Endothelial cell of umbilical vein (primary cell): Measurements from ENCODE around the gene TTC21A. TPM values are rescaled to one million over a fixed set of nuclear protein-coding genes. Genes with fewer than 3 reads are reported as not detected.

Experiments used
- BruUV-seq: library from RNA; stranded (reverse); fragments of 400-500 nt; replicated peaks from 2 replicates; lab custom pipeline; 2021; lab: Mats Ljungman, UMichigan
- CTCF ChIA-PET: fragments of 300-600, 350-600 bp; sonication (Branson Sonifier 250); formaldehyde crosslinking; loops from one replicate; lab custom pipeline; 2021; ENCODE audit warnings: antibody characterized with exemption, inconsistent platforms; lab: Charles Lee
- POLR2A ChIA-PET: fragments of 300-600, 350-600 bp; sonication (Branson Sonifier 250); formaldehyde crosslinking; loops from one replicate; lab custom pipeline; 2021; ENCODE audit warnings: antibody characterized with exemption, inconsistent platforms; lab: Charles Lee
- DNase-seq: peaks from one replicate; pipeline ENCODE4 v3.0.0-alpha.2; 2011; ENCODE audit warnings: low read depth, low spot score
- FAIRE-seq: peaks from 2 replicates; lab custom pipeline; 2011; peaks lifted over from hg19 to GRCh38; lab: Jason Lieb, UNC
- H2AFZ ChIP-seq: 2 replicates; pipeline ENCODE4 v1.6.0; 2012; ENCODE audit warnings: low read depth, low read length, control low read depth, inconsistent platforms
- H3K27ac ChIP-seq: 2 replicates; pipeline ENCODE4 v1.5.1; 2011; ENCODE audit warnings: low read depth, mild to moderate bottlenecking, control low read depth, low read length, moderate library complexity; ENCODE audit not compliant: insufficient read depth
- H3K27me3 ChIP-seq, 2 experiments: 2 replicates each; pipeline versions ENCODE4 v1.6.0 to v1.6.1; 2011; ENCODE audit warnings: low read length in 2 of 2, mixed read lengths in 1 of 2; ENCODE audit not compliant: control insufficient read depth in 2 of 2, insufficient read depth in 2 of 2
- H3K36me3 ChIP-seq, 2 experiments: 2 replicates in 1 of 2; 3 replicates in 1 of 2; pipeline ENCODE4 v1.5.1; 2011; ENCODE audit warnings: low read length in 2 of 2, mild to moderate bottlenecking in 1 of 2, moderate library complexity in 1 of 2; ENCODE audit not compliant: control insufficient read depth in 2 of 2, insufficient read depth in 2 of 2; ENCODE audit errors: extremely low read depth in 1 of 2
- H3K4me1 ChIP-seq: 3 replicates; pipeline ENCODE4 v1.5.1; 2011; ENCODE audit warnings: mild to moderate bottlenecking, low read length; ENCODE audit not compliant: control insufficient read depth, insufficient read depth; ENCODE audit errors: extremely low read depth
- H3K4me2 ChIP-seq: 2 replicates; pipeline ENCODE4 v1.6.1; 2011; ENCODE audit warnings: low read length, control low read depth, mixed read lengths; ENCODE audit not compliant: insufficient read depth
- H3K4me3 ChIP-seq, 3 experiments: fragments of 200-600 bp in 1 of 3; sonication (generic), shearing (Covaris generic) in 1 of 3; replicated peaks in 1 of 3; 2 replicates each; pipeline ENCODE4 v1.5.1; 2011 to 2016; ENCODE audit warnings: control low read depth in 3 of 3, low read length in 3 of 3, mild to moderate bottlenecking in 2 of 3, inconsistent platforms in 1 of 3, low read depth in 1 of 3, moderate library complexity in 1 of 3; ENCODE audit not compliant: insufficient read depth in 1 of 3
- H3K79me2 ChIP-seq: 2 replicates; pipeline ENCODE4 v1.6.0; 2012; ENCODE audit warnings: low read length, inconsistent platforms; ENCODE audit not compliant: control insufficient read depth, insufficient read depth
- H3K9ac ChIP-seq: replicated peaks from 2 replicates; pipeline ENCODE3; 2011; ENCODE audit warnings: low read length, control low read depth; ENCODE audit not compliant: insufficient read depth; ENCODE audit errors: extremely low read depth
- H3K9me1 ChIP-seq: replicated peaks from 3 replicates; pipeline ENCODE4 v1.6.0; 2011; ENCODE audit warnings: mild to moderate bottlenecking, low read length; ENCODE audit not compliant: control insufficient read depth, insufficient read depth; ENCODE audit errors: extremely low read depth
- H3K9me3 ChIP-seq: replicated peaks from 2 replicates; pipeline ENCODE4 v1.5.1; 2012; ENCODE audit warnings: low read length, inconsistent platforms; ENCODE audit not compliant: control insufficient read depth, insufficient read depth
- H4K20me1 ChIP-seq: replicated peaks from 2 replicates; pipeline ENCODE3; 2011; ENCODE audit warnings: mild to moderate bottlenecking, low read length; ENCODE audit not compliant: control insufficient read depth, insufficient read depth; ENCODE audit errors: extremely low read depth
- FOS ChIP-seq: IDR thresholded peaks from 2 replicates; pipeline ENCODE4 v1.6.1; 2011; ENCODE audit warnings: mild to moderate bottlenecking, low read length, moderate library complexity, borderline replicate concordance; ENCODE audit not compliant: insufficient read depth
- JUN ChIP-seq: IDR thresholded peaks from 2 replicates; pipeline ENCODE4 v1.6.1; 2011; ENCODE audit warnings: borderline replicate concordance, low read depth; ENCODE audit not compliant: insufficient read length, insufficient read depth
- POLR2AphosphoS5 ChIP-seq: IDR thresholded peaks from 2 replicates; pipeline ENCODE4 v1.6.1; 2012; ENCODE audit warnings: low read depth, mild to moderate bottlenecking, control low read depth, low read length, moderate library complexity; ENCODE audit not compliant: insufficient read depth
- dilution Hi-C: fragments of 300-500 bp; cut with MboI; formaldehyde crosslinking; loops from one replicate; pipeline ENCODE4 v1.15.0; 2019; ENCODE audit warnings: low sequenced_read_pairs; ENCODE audit not compliant: extremely low pct_ligation_motif_present
- intact Hi-C: fragments of 100-400 bp; cut with micrococcal nuclease; formaldehyde crosslinking; loops from one replicate; pipeline ENCODE4 v1.10.0; 2022
- polyA plus RNA-seq, 4 experiments: library from polyadenylated mRNA; depleted of rRNA in 3 of 4; stranded (reverse) in 3 of 4; unstranded in 1 of 4; fragments of >200 nt; gene quantifications; 2 replicates each; pipeline versions ENCODE4 v1.2.1 to v1.2.3, GENCODE V29; 2011 to 2012; ENCODE audit warnings: missing spikeins in 1 of 4
- total RNA-seq: library from RNA; stranded (reverse); gene quantifications from 2 replicates; pipeline ENCODE4 v1.2.3, GENCODE V29; 2021
- TF ChIP-seq, protein P1 (sequence below): IDR thresholded peaks from 2 replicates; pipeline ENCODE4 v1.6.1; 2011; ENCODE audit not compliant: insufficient read depth, insufficient read length
- TF ChIP-seq, protein P2 (sequence below), 2 donors: IDR thresholded peaks; 1 replicate in 1 of 2; 2 replicates in 1 of 2; pipeline ENCODE4 v1.5.1; 2011; ENCODE audit warnings: low read length in 2 of 2, mild to moderate bottlenecking in 2 of 2, moderate library complexity in 2 of 2, control low read depth in 1 of 2, inconsistent platforms in 1 of 2, low read depth in 1 of 2; ENCODE audit not compliant: insufficient read depth in 1 of 2; ENCODE audit errors: extremely low read depth in 1 of 2

TTC21A gene
- total and polyA plus RNA-seq, 2 donors (not counting 3 experiments of a cell fraction or from before 2014, with no cell fraction given) = 4.7 to 7.8 TPM

DNA sequence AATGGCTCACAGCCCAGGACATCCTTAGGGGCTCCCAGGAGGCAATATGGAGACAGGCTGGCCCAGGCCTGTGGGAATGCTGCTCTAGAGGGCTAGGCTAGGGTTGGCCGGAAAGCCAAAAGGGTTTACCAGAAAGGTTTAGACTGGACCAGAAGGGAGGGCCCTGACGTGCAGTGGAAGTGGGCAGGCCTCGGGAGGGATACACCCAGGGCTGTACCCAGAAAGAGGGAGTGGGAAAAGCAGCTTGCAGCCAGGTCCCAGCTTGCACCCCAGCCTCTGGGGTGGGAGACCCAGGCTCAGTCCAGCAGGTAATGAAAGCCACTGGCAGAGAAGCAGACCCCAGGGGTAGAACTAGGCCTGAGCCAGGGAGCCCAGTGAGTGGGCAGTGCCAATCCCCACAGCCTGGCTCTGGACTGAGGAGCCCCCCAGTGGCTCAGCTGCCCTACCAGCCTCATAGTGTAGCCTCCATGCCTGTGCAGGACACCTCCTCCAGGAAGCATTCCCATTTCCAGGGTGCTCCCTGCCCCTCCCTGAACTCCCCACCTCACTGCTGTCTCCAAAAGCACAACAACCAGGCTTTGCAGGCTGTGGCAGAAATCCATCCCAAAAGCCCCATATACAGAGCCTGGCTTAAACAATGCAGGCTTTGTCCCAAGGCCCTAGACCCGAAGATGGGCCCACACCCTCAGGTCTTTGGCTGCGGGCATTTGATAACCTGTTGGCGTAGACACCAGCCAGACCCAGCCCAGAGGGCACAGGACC is 3.5 kb upstream of the TTC21A start:
- ChIA-PET CTCF (interaction anchor here (1.3 to 3.0 kb wide), 2 partner anchors 62 to 184 kb away, joined by 3 to 26 read pairs; no protein-coding TSS in a partner anchor), POLR2A (no interaction called here)
- dilution Hi-C loops = no loop called here
- BruUV-seq = no TSS peak
- intact Hi-C loops = no loop called here
- Histone ChIP-seq H3K9me1 (no peaks in the 10 kb centered on the region), H3K4me1 (peaks cover 18% of the 10 kb centered on the region), H3K36me3 (peaks cover 3 to 10% of the 10 kb centered on the region in 2 experiments), H3K9me3 (no peaks in the 10 kb centered on the region), H3K4me3 (no peak overlapping the region), H3K4me2 (no peak overlapping the region), H3K27me3 (no peaks in the 10 kb centered on the region), H3K9ac (no peak overlapping the region), H3K79me2 (peaks cover 47% of the 10 kb centered on the region), H3K27ac (no peak overlapping the region), H4K20me1 (no peaks in the 10 kb centered on the region), H2AFZ (no peak overlapping the region)
- no peak for TF ChIP-seq POLR2AphosphoS5
- TF ChIP-seq FOS = no peak
- no peak for FAIRE-seq
- DNase-seq = no peak

GRCh38 chr3:39104961-39105686 is 2.4 kb upstream of the TTC21A start:
- POLR2A ChIA-PET = no interaction called here
- H3K4me1 ChIP-seq = peaks cover 18% of the 10 kb centered on the region
- H3K4me2 ChIP-seq = no peak overlapping the region
- DNase-seq (no peak), FAIRE-seq (no peak)
- H3K9me1 ChIP-seq = no peaks in the 10 kb centered on the region
- no peaks in the 10 kb centered on the region for H4K20me1 ChIP-seq
- TF ChIP-seq, protein P1, sequence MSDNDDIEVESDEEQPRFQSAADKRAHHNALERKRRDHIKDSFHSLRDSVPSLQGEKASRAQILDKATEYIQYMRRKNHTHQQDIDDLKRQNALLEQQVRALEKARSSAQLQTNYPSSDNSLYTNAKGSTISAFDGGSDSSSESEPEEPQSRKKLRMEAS = no peak
- TF ChIP-seq, protein P2, sequence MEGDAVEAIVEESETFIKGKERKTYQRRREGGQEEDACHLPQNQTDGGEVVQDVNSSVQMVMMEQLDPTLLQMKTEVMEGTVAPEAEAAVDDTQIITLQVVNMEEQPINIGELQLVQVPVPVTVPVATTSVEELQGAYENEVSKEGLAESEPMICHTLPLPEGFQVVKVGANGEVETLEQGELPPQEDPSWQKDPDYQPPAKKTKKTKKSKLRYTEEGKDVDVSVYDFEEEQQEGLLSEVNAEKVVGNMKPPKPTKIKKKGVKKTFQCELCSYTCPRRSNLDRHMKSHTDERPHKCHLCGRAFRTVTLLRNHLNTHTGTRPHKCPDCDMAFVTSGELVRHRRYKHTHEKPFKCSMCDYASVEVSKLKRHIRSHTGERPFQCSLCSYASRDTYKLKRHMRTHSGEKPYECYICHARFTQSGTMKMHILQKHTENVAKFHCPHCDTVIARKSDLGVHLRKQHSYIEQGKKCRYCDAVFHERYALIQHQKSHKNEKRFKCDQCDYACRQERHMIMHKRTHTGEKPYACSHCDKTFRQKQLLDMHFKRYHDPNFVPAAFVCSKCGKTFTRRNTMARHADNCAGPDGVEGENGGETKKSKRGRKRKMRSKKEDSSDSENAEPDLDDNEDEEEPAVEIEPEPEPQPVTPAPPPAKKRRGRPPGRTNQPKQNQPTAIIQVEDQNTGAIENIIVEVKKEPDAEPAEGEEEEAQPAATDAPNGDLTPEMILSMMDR (IDR thresholded peaks at IDR 0.05; ENCODE audit: extremely low read depth in 1 of 2, insufficient read depth in 1 of 2, low read depth in 1 of 2, low read length in 2 of 2) = no peak
- no peak for TF ChIP-seq JUN
- no peaks in the 10 kb centered on the region for H3K27me3 ChIP-seq
- peaks cover 47% of the 10 kb centered on the region for H3K79me2 ChIP-seq
- no peak overlapping the region for H2AFZ ChIP-seq
- CTCF ChIA-PET = interaction anchor here (0.8 to 3.2 kb wide), 6 partner anchors 20 to 187 kb away, joined by 3 to 26 read pairs (median 4); no protein-coding TSS in a partner anchor
- no peak overlapping the region for H3K27ac ChIP-seq
- no peaks in the 10 kb centered on the region for H3K9me3 ChIP-seq
- BruUV-seq = no TSS peak
- dilution Hi-C loops = loop anchor here (5.0 kb wide), 1 partner anchor 87 kb away; the partner anchor contains the start of gene XIRP1
- H3K36me3 ChIP-seq = no peaks in the 10 kb centered on the region
- H3K4me3 ChIP-seq = no peak overlapping the region
- intact Hi-C loops = no loop called here
- H3K9ac ChIP-seq = no peak overlapping the region
